ENCODE measurements around the gene UBTD1.

The UBTD1 gene

GRCh38 chr10:97479939-97480338, 18.8 kb upstream of the UBTD1 start:
- FAIRE-seq (no peak), DNase-seq (ENCODE audit: insufficient read length, low spot score) (no peak)
- TF ChIP-seq POU2F2 (IDR thresholded peaks at IDR 0.05; ENCODE audit: low read depth, low read length), result peak; percentile 44; the same call in 1 of the 2 replicates
- no peak for TF ChIP-seq PAX5 (IDR thresholded peaks at IDR 0.05; ENCODE audit: insufficient read depth, low read length, severe bottlenecking)

GRCh38 chr10:97481071-97481470, 17.7 kb upstream of the UBTD1 start:
- DNase-seq (ENCODE audit: insufficient read length, low spot score) (no peak), FAIRE-seq (no peak)
- no peak for TF ChIP-seq TAF1 (IDR thresholded peaks at IDR 0.05; ENCODE audit: low read depth, low read length)
- no peak for TF ChIP-seq PAX5 (IDR thresholded peaks at IDR 0.05; ENCODE audit: insufficient read depth, low read length, severe bottlenecking)

GRCh38 chr10:97482381-97482780, 16.3 kb upstream of the UBTD1 start:
- no peak for TF ChIP-seq POLR2AphosphoS5 (IDR thresholded peaks at IDR 0.05; ENCODE audit: low read depth, low read length)
- no peak for TF ChIP-seq POLR2A (IDR thresholded peaks at IDR 0.05; ENCODE audit: low read depth, low read length)
- TF ChIP-seq POU2F2 (IDR thresholded peaks at IDR 0.05; ENCODE audit: low read depth, low read length), result no peak
- no peak for TF ChIP-seq PAX5 (IDR thresholded peaks at IDR 0.05; ENCODE audit: insufficient read depth, low read length, severe bottlenecking)
- TF ChIP-seq TAF1 (IDR thresholded peaks at IDR 0.05; ENCODE audit: low read depth, low read length), result no peak
- TF ChIP-seq SPI1 (IDR thresholded peaks at IDR 0.05; ENCODE audit: low read depth, low read length), result no peak
- FAIRE-seq, result no peak
- no peak for DNase-seq (ENCODE audit: insufficient read length, low spot score)

GRCh38 chr10:97483506-97483905, 15.2 kb upstream of the UBTD1 start:
- DNase-seq (ENCODE audit: insufficient read length, low spot score) (no peak), FAIRE-seq (no peak)
- TF ChIP-seq POLR2AphosphoS5 (IDR thresholded peaks at IDR 0.05; ENCODE audit: low read depth, low read length) (no peak), POU2F2 (IDR thresholded peaks at IDR 0.05; ENCODE audit: low read depth, low read length) (no peak), PAX5 (IDR thresholded peaks at IDR 0.05; ENCODE audit: insufficient read depth, low read length, severe bottlenecking) (no peak), TAF1 (IDR thresholded peaks at IDR 0.05; ENCODE audit: low read depth, low read length) (no peak), SPI1 (IDR thresholded peaks at IDR 0.05; ENCODE audit: low read depth, low read length) (no peak), POLR2A (IDR thresholded peaks at IDR 0.05; ENCODE audit: low read depth, low read length) (no peak)

GRCh38 chr10:97483921-97484320, 14.8 kb upstream of the UBTD1 start:
- no peak for DNase-seq (ENCODE audit: insufficient read length, low spot score)
- TF ChIP-seq POLR2AphosphoS5 (IDR thresholded peaks at IDR 0.05; ENCODE audit: low read depth, low read length) (no peak), TAF1 (IDR thresholded peaks at IDR 0.05; ENCODE audit: low read depth, low read length) (no peak), POLR2A (IDR thresholded peaks at IDR 0.05; ENCODE audit: low read depth, low read length) (no peak), POU2F2 (IDR thresholded peaks at IDR 0.05; ENCODE audit: low read depth, low read length) (no peak), SPI1 (IDR thresholded peaks at IDR 0.05; ENCODE audit: low read depth, low read length) (no peak), PAX5 (IDR thresholded peaks at IDR 0.05; ENCODE audit: insufficient read depth, low read length, severe bottlenecking) (no peak)
- FAIRE-seq, result no peak

- FAIRE-seq (no peak), DNase-seq (ENCODE audit: insufficient read length, low spot score) (no peak)
- no peak for TF ChIP-seq PAX5 (IDR thresholded peaks at IDR 0.05; ENCODE audit: insufficient read depth, low read length, severe bottlenecking)
- no peak for TF ChIP-seq POLR2A (IDR thresholded peaks at IDR 0.05; ENCODE audit: low read depth, low read length)
- no peak for TF ChIP-seq POLR2AphosphoS5 (IDR thresholded peaks at IDR 0.05; ENCODE audit: low read depth, low read length)
- TF ChIP-seq POU2F2 (IDR thresholded peaks at IDR 0.05; ENCODE audit: low read depth, low read length), result no peak
- no peak for TF ChIP-seq TAF1 (IDR thresholded peaks at IDR 0.05; ENCODE audit: low read depth, low read length)
- TF ChIP-seq SPI1 (IDR thresholded peaks at IDR 0.05; ENCODE audit: low read depth, low read length), result no peak
These were observed 13.0 kb upstream of the UBTD1 start for GRCh38 chr10:97485647-97486281.

DNA sequence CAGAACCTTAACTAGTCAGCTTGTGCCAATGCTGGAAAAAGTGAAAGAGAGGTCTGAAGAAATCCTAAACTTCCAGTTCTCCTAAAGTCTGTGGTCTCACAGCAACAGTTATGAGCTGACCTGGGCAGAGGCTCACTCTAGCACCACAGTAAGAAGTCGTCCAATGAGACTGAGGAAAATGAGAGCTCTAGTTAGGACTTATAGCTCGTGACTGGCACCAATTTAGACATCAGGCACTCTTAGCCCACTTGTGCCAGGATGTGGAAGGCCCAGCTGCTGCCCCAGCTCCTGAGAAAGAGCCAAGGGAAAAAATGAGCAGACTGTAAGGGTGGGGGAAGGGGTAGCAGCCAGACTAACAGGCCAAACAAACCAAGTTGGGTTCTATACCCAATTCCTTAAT, 8.1 kb upstream of the UBTD1 start:
- DNase-seq (ENCODE audit: insufficient read length, low spot score) (no peak), FAIRE-seq (no peak)
- TF ChIP-seq SPI1 (IDR thresholded peaks at IDR 0.05; ENCODE audit: low read depth, low read length) (no peak), POLR2A (IDR thresholded peaks at IDR 0.05; ENCODE audit: low read depth, low read length) (no peak), POLR2AphosphoS5 (IDR thresholded peaks at IDR 0.05; ENCODE audit: low read depth, low read length) (no peak), TAF1 (IDR thresholded peaks at IDR 0.05; ENCODE audit: low read depth, low read length) (no peak), PAX5 (IDR thresholded peaks at IDR 0.05; ENCODE audit: insufficient read depth, low read length, severe bottlenecking) (no peak), POU2F2 (IDR thresholded peaks at IDR 0.05; ENCODE audit: low read depth, low read length) (no peak)

- TF ChIP-seq POLR2AphosphoS5 (IDR thresholded peaks at IDR 0.05; ENCODE audit: low read depth, low read length) (no peak), POLR2A (IDR thresholded peaks at IDR 0.05; ENCODE audit: low read depth, low read length) (no peak), PAX5 (IDR thresholded peaks at IDR 0.05; ENCODE audit: insufficient read depth, low read length, severe bottlenecking) (no peak), TAF1 (IDR thresholded peaks at IDR 0.05; ENCODE audit: low read depth, low read length) (no peak), SPI1 (IDR thresholded peaks at IDR 0.05; ENCODE audit: low read depth, low read length) (no peak)
- FAIRE-seq, result no peak
These were observed 4.6 kb upstream of the UBTD1 start for GRCh38 chr10:97494151-97494550.

DNA sequence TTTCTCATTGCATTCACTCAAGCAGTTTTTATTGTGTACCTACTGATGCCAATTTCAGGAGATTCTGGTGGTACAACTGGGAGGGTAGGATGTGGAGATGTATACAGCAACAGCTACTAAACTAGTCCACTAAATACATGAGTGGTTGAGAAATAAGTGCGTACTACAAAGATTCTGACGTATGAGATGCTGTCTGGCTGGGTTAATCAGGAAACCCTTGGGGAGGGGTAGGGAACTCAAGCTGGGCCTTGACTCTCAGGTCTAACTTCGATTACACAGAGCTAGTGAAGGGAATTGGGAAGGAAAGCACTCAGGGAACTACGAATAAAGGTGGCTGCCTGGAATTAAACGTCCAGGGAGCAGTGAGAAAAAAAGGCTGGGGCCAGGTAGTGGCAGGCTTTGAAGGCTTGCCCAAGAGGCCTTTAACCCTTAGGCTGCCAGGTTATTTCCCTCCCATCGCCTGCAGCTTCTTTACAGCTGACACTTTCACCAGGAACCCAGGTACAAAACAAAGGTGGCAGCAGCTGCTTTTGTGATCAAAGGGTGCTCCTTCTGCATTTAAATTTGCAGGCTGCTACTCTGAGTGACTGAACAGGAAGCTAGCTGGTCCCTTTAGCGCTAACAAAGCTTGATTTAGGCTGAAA, 3.7 kb upstream of the UBTD1 start:
- DNase-seq (ENCODE audit: insufficient read length, low spot score) (no peak), FAIRE-seq (no peak)
- TF ChIP-seq POLR2AphosphoS5 (IDR thresholded peaks at IDR 0.05; ENCODE audit: low read depth, low read length) (no peak), POLR2A (IDR thresholded peaks at IDR 0.05; ENCODE audit: low read depth, low read length) (no peak), POU2F2 (IDR thresholded peaks at IDR 0.05; ENCODE audit: low read depth, low read length) (no peak), PAX5 (IDR thresholded peaks at IDR 0.05; ENCODE audit: insufficient read depth, low read length, severe bottlenecking) (no peak), TAF1 (IDR thresholded peaks at IDR 0.05; ENCODE audit: low read depth, low read length) (no peak), SPI1 (IDR thresholded peaks at IDR 0.05; ENCODE audit: low read depth, low read length) (no peak)

More at GRCh38 chr10:97494151-97494550, 4.6 kb upstream of the UBTD1 start:
- DNase-seq (ENCODE audit: insufficient read length, low spot score), result no peak

- DNase-seq (ENCODE audit: insufficient read length, low spot score) (peak; percentile 70), FAIRE-seq (peak; percentile 99)
- TF ChIP-seq POLR2A (IDR thresholded peaks at IDR 0.05; ENCODE audit: low read depth, low read length), result peak; percentile 88
- peak; percentile 96 for TF ChIP-seq POLR2AphosphoS5 (IDR thresholded peaks at IDR 0.05; ENCODE audit: low read depth, low read length)
- TF ChIP-seq SPI1 (IDR thresholded peaks at IDR 0.05; ENCODE audit: low read depth, low read length), result no peak
- TF ChIP-seq PAX5 (IDR thresholded peaks at IDR 0.05; ENCODE audit: insufficient read depth, low read length, severe bottlenecking), result no peak
- peak; percentile 90 for TF ChIP-seq TAF1 (IDR thresholded peaks at IDR 0.05; ENCODE audit: low read depth, low read length)
- TF ChIP-seq POU2F2 (IDR thresholded peaks at IDR 0.05; ENCODE audit: low read depth, low read length), result peak; percentile 72; the same call in 1 of the 2 replicates
These were observed 1.1 kb upstream of the UBTD1 start for GRCh38 chr10:97497572-97498075.
